ENCODE results near the gene RNU11.

RNU11 gene

GRCh38 chr1:28648474-28649198, at the start of gene RNU11:
TSS of gene RNU11 (plus strand) at chr1:28648600.
- Histone ChIP-seq H3K9ac (ENCODE audit: low read length) (peak within 1 kb of the TSS; percentile 69), H3K4me3 (ENCODE audit: low read length) (peak within 1 kb of the TSS; percentile 66), H3K4me1 (ENCODE audit: control insufficient read depth, insufficient read depth, low read length) (peaks cover 15% of the 10 kb centered on the region), H3K9me3 (ENCODE audit: control insufficient read depth, low read length) (no peaks in the 10 kb centered on the region), H3K36me3 (ENCODE audit: control insufficient read depth, insufficient read depth, low read length) (no peaks in the 10 kb centered on the region), H3K27me3 (ENCODE audit: control insufficient read depth, insufficient read depth, low read length) (no peaks in the 10 kb centered on the region)

GRCh38 chr1:28601696-28602095, 46.7 kb upstream of the RNU11 start:
- H3K9ac ChIP-seq (ENCODE audit: low read length), result no peak overlapping the region

GRCh38 chr1:28602536-28603439, 45.6 kb upstream of the RNU11 start:
- peaks cover 7% of the 10 kb centered on the region for H3K36me3 ChIP-seq (ENCODE audit: control insufficient read depth, insufficient read depth, low read length)

More at GRCh38 chr1:28601696-28602095, 46.7 kb upstream of the RNU11 start:
- Histone ChIP-seq H3K27me3 (ENCODE audit: control insufficient read depth, insufficient read depth, low read length) (no peaks in the 10 kb centered on the region), H3K9me3 (ENCODE audit: control insufficient read depth, low read length) (no peaks in the 10 kb centered on the region), H3K4me3 (ENCODE audit: low read length) (no peak overlapping the region), H3K4me1 (ENCODE audit: control insufficient read depth, insufficient read depth, low read length) (no peaks in the 10 kb centered on the region), H3K36me3 (ENCODE audit: control insufficient read depth, insufficient read depth, low read length) (peaks cover 7% of the 10 kb centered on the region)

GRCh38 chr1:28604411-28604810, 44.0 kb upstream of the RNU11 start:
- no peaks in the 10 kb centered on the region for H3K27me3 ChIP-seq (ENCODE audit: control insufficient read depth, insufficient read depth, low read length)
- H3K36me3 ChIP-seq (ENCODE audit: control insufficient read depth, insufficient read depth, low read length), result peaks cover 7% of the 10 kb centered on the region
- no peaks in the 10 kb centered on the region for H3K4me1 ChIP-seq (ENCODE audit: control insufficient read depth, insufficient read depth, low read length)
- no peak overlapping the region for H3K4me3 ChIP-seq (ENCODE audit: low read length)
- H3K9ac ChIP-seq (ENCODE audit: low read length), result no peak overlapping the region
- no peaks in the 10 kb centered on the region for H3K9me3 ChIP-seq (ENCODE audit: control insufficient read depth, low read length)

More at GRCh38 chr1:28602536-28603439, 45.6 kb upstream of the RNU11 start:
- Histone ChIP-seq H3K9ac (ENCODE audit: low read length) (no peak overlapping the region), H3K27me3 (ENCODE audit: control insufficient read depth, insufficient read depth, low read length) (no peaks in the 10 kb centered on the region), H3K9me3 (ENCODE audit: control insufficient read depth, low read length) (no peaks in the 10 kb centered on the region), H3K4me1 (ENCODE audit: control insufficient read depth, insufficient read depth, low read length) (no peaks in the 10 kb centered on the region), H3K4me3 (ENCODE audit: low read length) (no peak overlapping the region)

- Histone ChIP-seq H3K27me3 (ENCODE audit: control insufficient read depth, insufficient read depth, low read length) (no peaks in the 10 kb centered on the region), H3K9ac (ENCODE audit: low read length) (no peak overlapping the region), H3K4me1 (ENCODE audit: control insufficient read depth, insufficient read depth, low read length) (no peaks in the 10 kb centered on the region), H3K9me3 (ENCODE audit: control insufficient read depth, low read length) (no peaks in the 10 kb centered on the region), H3K36me3 (ENCODE audit: control insufficient read depth, insufficient read depth, low read length) (peaks cover 7% of the 10 kb centered on the region), H3K4me3 (ENCODE audit: low read length) (no peak overlapping the region)
These were observed 43.4 kb upstream of the RNU11 start for GRCh38 chr1:28604962-28605361.

- no peak overlapping the region for H3K9ac ChIP-seq (ENCODE audit: low read length)
- peaks cover 7% of the 10 kb centered on the region for H3K36me3 ChIP-seq (ENCODE audit: control insufficient read depth, insufficient read depth, low read length)
- no peaks in the 10 kb centered on the region for H3K4me1 ChIP-seq (ENCODE audit: control insufficient read depth, insufficient read depth, low read length)
- H3K27me3 ChIP-seq (ENCODE audit: control insufficient read depth, insufficient read depth, low read length), result no peaks in the 10 kb centered on the region
- no peak overlapping the region for H3K4me3 ChIP-seq (ENCODE audit: low read length)
- H3K9me3 ChIP-seq (ENCODE audit: control insufficient read depth, low read length), result no peaks in the 10 kb centered on the region
These were observed 41.6 kb upstream of the RNU11 start for GRCh38 chr1:28606771-28607170.

GRCh38 chr1:28613175-28613574, 35.2 kb upstream of the RNU11 start:
- peaks cover 3% of the 10 kb centered on the region for H3K36me3 ChIP-seq (ENCODE audit: control insufficient read depth, insufficient read depth, low read length)
- H3K9ac ChIP-seq (ENCODE audit: low read length), result no peak overlapping the region
- H3K27me3 ChIP-seq (ENCODE audit: control insufficient read depth, insufficient read depth, low read length), result no peaks in the 10 kb centered on the region
- H3K4me1 ChIP-seq (ENCODE audit: control insufficient read depth, insufficient read depth, low read length), result no peaks in the 10 kb centered on the region
- no peaks in the 10 kb centered on the region for H3K9me3 ChIP-seq (ENCODE audit: control insufficient read depth, low read length)
- H3K4me3 ChIP-seq (ENCODE audit: low read length), result no peak overlapping the region

- H3K36me3 ChIP-seq (ENCODE audit: control insufficient read depth, insufficient read depth, low read length), result no peaks in the 10 kb centered on the region
- no peak overlapping the region for H3K9ac ChIP-seq (ENCODE audit: low read length)
- no peaks in the 10 kb centered on the region for H3K27me3 ChIP-seq (ENCODE audit: control insufficient read depth, insufficient read depth, low read length)
- peaks cover 4% of the 10 kb centered on the region for H3K4me1 ChIP-seq (ENCODE audit: control insufficient read depth, insufficient read depth, low read length)
- H3K9me3 ChIP-seq (ENCODE audit: control insufficient read depth, low read length), result no peaks in the 10 kb centered on the region
- H3K4me3 ChIP-seq (ENCODE audit: low read length), result no peak overlapping the region
These were observed 16.7 kb upstream of the RNU11 start for GRCh38 chr1:28631713-28632112.

GRCh38 chr1:28632560-28632959, 15.8 kb upstream of the RNU11 start:
- Histone ChIP-seq H3K27me3 (ENCODE audit: control insufficient read depth, insufficient read depth, low read length) (no peaks in the 10 kb centered on the region), H3K9me3 (ENCODE audit: control insufficient read depth, low read length) (no peaks in the 10 kb centered on the region), H3K9ac (ENCODE audit: low read length) (no peak overlapping the region), H3K4me1 (ENCODE audit: control insufficient read depth, insufficient read depth, low read length) (peaks cover 4% of the 10 kb centered on the region), H3K4me3 (ENCODE audit: low read length) (no peak overlapping the region), H3K36me3 (ENCODE audit: control insufficient read depth, insufficient read depth, low read length) (no peaks in the 10 kb centered on the region)

- Histone ChIP-seq H3K4me3 (ENCODE audit: low read length) (no peak overlapping the region), H3K36me3 (ENCODE audit: control insufficient read depth, insufficient read depth, low read length) (no peaks in the 10 kb centered on the region), H3K4me1 (ENCODE audit: control insufficient read depth, insufficient read depth, low read length) (peaks cover 20% of the 10 kb centered on the region), H3K9me3 (ENCODE audit: control insufficient read depth, low read length) (no peaks in the 10 kb centered on the region), H3K9ac (ENCODE audit: low read length) (no peak overlapping the region), H3K27me3 (ENCODE audit: control insufficient read depth, insufficient read depth, low read length) (no peaks in the 10 kb centered on the region)
These were observed 7.6 kb upstream of the RNU11 start for GRCh38 chr1:28640766-28641165.

GRCh38 chr1:28642056-28642846, 6.1 kb upstream of the RNU11 start:
- Histone ChIP-seq H3K9me3 (ENCODE audit: control insufficient read depth, low read length) (no peaks in the 10 kb centered on the region), H3K4me1 (ENCODE audit: control insufficient read depth, insufficient read depth, low read length) (peaks cover 20% of the 10 kb centered on the region)

More at GRCh38 chr1:28642056-28642846, 6.1 kb upstream of the RNU11 start:
- Histone ChIP-seq H3K36me3 (ENCODE audit: control insufficient read depth, insufficient read depth, low read length) (no peaks in the 10 kb centered on the region), H3K4me3 (ENCODE audit: low read length) (peak overlapping the region; percentile 92), H3K27me3 (ENCODE audit: control insufficient read depth, insufficient read depth, low read length) (no peaks in the 10 kb centered on the region), H3K9ac (ENCODE audit: low read length) (peak overlapping the region; percentile 93)
